ENCODE data around the gene AIP. TPM values are rescaled to one million over a fixed set of nuclear protein-coding genes. Genes with fewer than 3 reads are reported as not detected.

The AIP gene
- total and polyA plus RNA-seq, 9 of the 15 experiments (the other 6 are each of a cell fraction or from before 2014, with no cell fraction given) = 5.2 to 92.5 (median 52.7) TPM

DNA sequence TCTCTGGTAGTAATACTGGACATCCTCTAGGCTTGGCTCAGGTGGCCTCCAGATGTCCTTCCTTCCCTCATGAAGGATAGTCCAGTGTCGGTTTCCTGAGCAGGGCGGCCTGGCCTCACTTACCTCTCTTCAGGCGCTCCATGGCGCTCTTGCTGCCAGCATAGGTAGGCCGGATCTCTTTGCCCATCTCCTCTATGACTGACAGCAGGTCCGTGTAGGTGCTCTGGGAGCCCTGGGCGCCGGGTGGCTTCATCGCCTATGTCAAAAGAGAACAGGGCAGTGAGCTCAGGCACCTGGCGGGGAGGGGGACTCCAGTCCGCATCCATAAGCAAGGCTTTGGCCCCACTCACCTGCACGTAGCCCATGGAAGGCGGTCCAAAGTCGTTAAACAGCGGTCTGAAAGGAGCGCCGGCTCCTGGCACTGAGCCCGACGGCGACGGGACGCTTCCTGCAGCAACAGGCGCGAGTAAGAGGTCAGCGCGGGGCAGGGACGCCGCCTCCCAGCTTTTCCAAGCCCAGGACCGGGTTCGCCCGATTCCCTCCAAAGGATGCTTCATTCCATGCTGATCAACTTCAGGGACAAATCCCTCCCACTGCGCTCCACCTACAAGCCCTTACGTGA, 24.5 kb downstream of the AIP start (continued):
- TF ChIP-seq, protein P1, sequence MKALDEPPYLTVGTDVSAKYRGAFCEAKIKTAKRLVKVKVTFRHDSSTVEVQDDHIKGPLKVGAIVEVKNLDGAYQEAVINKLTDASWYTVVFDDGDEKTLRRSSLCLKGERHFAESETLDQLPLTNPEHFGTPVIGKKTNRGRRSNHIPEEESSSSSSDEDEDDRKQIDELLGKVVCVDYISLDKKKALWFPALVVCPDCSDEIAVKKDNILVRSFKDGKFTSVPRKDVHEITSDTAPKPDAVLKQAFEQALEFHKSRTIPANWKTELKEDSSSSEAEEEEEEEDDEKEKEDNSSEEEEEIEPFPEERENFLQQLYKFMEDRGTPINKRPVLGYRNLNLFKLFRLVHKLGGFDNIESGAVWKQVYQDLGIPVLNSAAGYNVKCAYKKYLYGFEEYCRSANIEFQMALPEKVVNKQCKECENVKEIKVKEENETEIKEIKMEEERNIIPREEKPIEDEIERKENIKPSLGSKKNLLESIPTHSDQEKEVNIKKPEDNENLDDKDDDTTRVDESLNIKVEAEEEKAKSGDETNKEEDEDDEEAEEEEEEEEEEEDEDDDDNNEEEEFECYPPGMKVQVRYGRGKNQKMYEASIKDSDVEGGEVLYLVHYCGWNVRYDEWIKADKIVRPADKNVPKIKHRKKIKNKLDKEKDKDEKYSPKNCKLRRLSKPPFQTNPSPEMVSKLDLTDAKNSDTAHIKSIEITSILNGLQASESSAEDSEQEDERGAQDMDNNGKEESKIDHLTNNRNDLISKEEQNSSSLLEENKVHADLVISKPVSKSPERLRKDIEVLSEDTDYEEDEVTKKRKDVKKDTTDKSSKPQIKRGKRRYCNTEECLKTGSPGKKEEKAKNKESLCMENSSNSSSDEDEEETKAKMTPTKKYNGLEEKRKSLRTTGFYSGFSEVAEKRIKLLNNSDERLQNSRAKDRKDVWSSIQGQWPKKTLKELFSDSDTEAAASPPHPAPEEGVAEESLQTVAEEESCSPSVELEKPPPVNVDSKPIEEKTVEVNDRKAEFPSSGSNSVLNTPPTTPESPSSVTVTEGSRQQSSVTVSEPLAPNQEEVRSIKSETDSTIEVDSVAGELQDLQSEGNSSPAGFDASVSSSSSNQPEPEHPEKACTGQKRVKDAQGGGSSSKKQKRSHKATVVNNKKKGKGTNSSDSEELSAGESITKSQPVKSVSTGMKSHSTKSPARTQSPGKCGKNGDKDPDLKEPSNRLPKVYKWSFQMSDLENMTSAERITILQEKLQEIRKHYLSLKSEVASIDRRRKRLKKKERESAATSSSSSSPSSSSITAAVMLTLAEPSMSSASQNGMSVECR (CRISPR knock-in tag; IDR thresholded peaks at IDR 0.05) = peak; percentile 73; the same call in 1 of the 2 replicates
- TF ChIP-seq STAT5A (IDR thresholded peaks at IDR 0.05; ENCODE audit: borderline replicate concordance, low read length) (no peak), NR3C1 (CRISPR knock-in tag; IDR thresholded peaks at IDR 0.05) (no peak), MAFK (IDR thresholded peaks at IDR 0.05; ENCODE audit: low read length) (no peak), MAFF (IDR thresholded peaks at IDR 0.05; ENCODE audit: low read length) (no peak), IFI16 (CRISPR knock-in tag; IDR thresholded peaks at IDR 0.05) (no peak), KDM4B (IDR thresholded peaks at IDR 0.05; ENCODE audit: borderline replicate concordance in 2 of 2, low read depth in 1 of 2) (no peak), TSC22D4 (tag; IDR thresholded peaks at IDR 0.05) (no peak), SMC3 (conservative IDR thresholded peaks at IDR 0.05; ENCODE audit: insufficient read depth, low read depth, low read length) (no peak), MTF1 (CRISPR knock-in tag; IDR thresholded peaks at IDR 0.05; ENCODE audit: borderline replicate concordance) (no peak), ZNF436 (CRISPR knock-in tag; IDR thresholded peaks at IDR 0.05) (no peak), TCF7 (IDR thresholded peaks at IDR 0.05; ENCODE audit: borderline replicate concordance) (no peak), NCOA1 (IDR thresholded peaks at IDR 0.05; ENCODE audit: low read depth) (no peak)
- TF ChIP-seq, protein P2, sequence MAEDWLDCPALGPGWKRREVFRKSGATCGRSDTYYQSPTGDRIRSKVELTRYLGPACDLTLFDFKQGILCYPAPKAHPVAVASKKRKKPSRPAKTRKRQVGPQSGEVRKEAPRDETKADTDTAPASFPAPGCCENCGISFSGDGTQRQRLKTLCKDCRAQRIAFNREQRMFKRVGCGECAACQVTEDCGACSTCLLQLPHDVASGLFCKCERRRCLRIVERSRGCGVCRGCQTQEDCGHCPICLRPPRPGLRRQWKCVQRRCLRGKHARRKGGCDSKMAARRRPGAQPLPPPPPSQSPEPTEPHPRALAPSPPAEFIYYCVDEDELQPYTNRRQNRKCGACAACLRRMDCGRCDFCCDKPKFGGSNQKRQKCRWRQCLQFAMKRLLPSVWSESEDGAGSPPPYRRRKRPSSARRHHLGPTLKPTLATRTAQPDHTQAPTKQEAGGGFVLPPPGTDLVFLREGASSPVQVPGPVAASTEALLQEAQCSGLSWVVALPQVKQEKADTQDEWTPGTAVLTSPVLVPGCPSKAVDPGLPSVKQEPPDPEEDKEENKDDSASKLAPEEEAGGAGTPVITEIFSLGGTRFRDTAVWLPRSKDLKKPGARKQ (CRISPR knock-in tag; IDR thresholded peaks at IDR 0.05) = no peak
- TF ChIP-seq, protein P3, sequence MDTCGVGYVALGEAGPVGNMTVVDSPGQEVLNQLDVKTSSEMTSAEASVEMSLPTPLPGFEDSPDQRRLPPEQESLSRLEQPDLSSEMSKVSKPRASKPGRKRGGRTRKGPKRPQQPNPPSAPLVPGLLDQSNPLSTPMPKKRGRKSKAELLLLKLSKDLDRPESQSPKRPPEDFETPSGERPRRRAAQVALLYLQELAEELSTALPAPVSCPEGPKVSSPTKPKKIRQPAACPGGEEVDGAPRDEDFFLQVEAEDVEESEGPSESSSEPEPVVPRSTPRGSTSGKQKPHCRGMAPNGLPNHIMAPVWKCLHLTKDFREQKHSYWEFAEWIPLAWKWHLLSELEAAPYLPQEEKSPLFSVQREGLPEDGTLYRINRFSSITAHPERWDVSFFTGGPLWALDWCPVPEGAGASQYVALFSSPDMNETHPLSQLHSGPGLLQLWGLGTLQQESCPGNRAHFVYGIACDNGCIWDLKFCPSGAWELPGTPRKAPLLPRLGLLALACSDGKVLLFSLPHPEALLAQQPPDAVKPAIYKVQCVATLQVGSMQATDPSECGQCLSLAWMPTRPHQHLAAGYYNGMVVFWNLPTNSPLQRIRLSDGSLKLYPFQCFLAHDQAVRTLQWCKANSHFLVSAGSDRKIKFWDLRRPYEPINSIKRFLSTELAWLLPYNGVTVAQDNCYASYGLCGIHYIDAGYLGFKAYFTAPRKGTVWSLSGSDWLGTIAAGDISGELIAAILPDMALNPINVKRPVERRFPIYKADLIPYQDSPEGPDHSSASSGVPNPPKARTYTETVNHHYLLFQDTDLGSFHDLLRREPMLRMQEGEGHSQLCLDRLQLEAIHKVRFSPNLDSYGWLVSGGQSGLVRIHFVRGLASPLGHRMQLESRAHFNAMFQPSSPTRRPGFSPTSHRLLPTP (IDR thresholded peaks at IDR 0.05; ENCODE audit: borderline replicate concordance, extremely low read depth, insufficient read length) = no peak
- TF ChIP-seq, protein P4, sequence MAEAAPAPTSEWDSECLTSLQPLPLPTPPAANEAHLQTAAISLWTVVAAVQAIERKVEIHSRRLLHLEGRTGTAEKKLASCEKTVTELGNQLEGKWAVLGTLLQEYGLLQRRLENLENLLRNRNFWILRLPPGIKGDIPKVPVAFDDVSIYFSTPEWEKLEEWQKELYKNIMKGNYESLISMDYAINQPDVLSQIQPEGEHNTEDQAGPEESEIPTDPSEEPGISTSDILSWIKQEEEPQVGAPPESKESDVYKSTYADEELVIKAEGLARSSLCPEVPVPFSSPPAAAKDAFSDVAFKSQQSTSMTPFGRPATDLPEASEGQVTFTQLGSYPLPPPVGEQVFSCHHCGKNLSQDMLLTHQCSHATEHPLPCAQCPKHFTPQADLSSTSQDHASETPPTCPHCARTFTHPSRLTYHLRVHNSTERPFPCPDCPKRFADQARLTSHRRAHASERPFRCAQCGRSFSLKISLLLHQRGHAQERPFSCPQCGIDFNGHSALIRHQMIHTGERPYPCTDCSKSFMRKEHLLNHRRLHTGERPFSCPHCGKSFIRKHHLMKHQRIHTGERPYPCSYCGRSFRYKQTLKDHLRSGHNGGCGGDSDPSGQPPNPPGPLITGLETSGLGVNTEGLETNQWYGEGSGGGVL (CRISPR knock-in tag; IDR thresholded peaks at IDR 0.05) = no peak

Data from K562 (cell line).